KMS-11 (cell line): ENCODE results near the gene NTNG2.

Experiments
- H2AFZ ChIP-seq: fragments of 200-600 bp; sonication (generic); 2 replicates; pipeline ENCODE4 v1.6.1; 2016; ENCODE audit warnings: antibody characterized with exemption, mixed run types, low read depth
- H3K27ac ChIP-seq: fragments of 200-600 bp; sonication (generic); 2 replicates; pipeline ENCODE4 v1.6.1; 2016; ENCODE audit warnings: mild to moderate bottlenecking, mixed run types
- H3K27me3 ChIP-seq: fragments of 200-600 bp; sonication (generic); 2 replicates; pipeline ENCODE4 v1.6.1; 2017; ENCODE audit warnings: mild to moderate bottlenecking, low read depth, mixed run types, moderate library complexity; ENCODE audit not compliant: insufficient read depth
- H3K36me3 ChIP-seq: fragments of 200-600 bp; sonication (generic); 2 replicates; pipeline ENCODE4 v1.6.1; 2017; ENCODE audit warnings: mild to moderate bottlenecking, mixed run types; ENCODE audit not compliant: insufficient read depth
- H3K4me1 ChIP-seq: fragments of 200-600 bp; sonication (generic); 2 replicates; pipeline ENCODE4 v1.6.1; 2016; ENCODE audit warnings: mild to moderate bottlenecking, low read depth, mixed run types; ENCODE audit not compliant: poor library complexity, severe bottlenecking
- H3K4me2 ChIP-seq: fragments of 200-600 bp; sonication (generic); 2 replicates; pipeline ENCODE4 v1.7.0; 2016; ENCODE audit warnings: mild to moderate bottlenecking, mixed run types
- H3K4me3 ChIP-seq: fragments of 200-600 bp; sonication (generic); IDR thresholded peaks from 2 replicates; pipeline ENCODE4 v1.6.1; 2017; ENCODE audit warnings: low read depth, low read length, mixed read lengths; ENCODE audit not compliant: insufficient read depth
- H3K79me2 ChIP-seq: fragments of 200-600 bp; sonication (generic); 2 replicates; pipeline ENCODE4 v1.6.1; 2016; ENCODE audit warnings: low read depth, mixed run types; ENCODE audit not compliant: insufficient read depth
- H3K9ac ChIP-seq: fragments of 200-600 bp; sonication (generic); 2 replicates; pipeline ENCODE4 v1.6.1; 2016; ENCODE audit warnings: mild to moderate bottlenecking, mixed run types
- H4K20me1 ChIP-seq: fragments of 200-600 bp; sonication (generic); 2 replicates; pipeline ENCODE4 v1.6.1; 2016; ENCODE audit warnings: mild to moderate bottlenecking, mixed run types; ENCODE audit not compliant: insufficient read depth
- CTCF ChIP-seq: fragments of 200-600 bp; sonication (generic); conservative IDR thresholded peaks from 2 replicates; pipeline ENCODE4 v1.6.1; 2017; ENCODE audit warnings: low read depth, mild to moderate bottlenecking, antibody characterized with exemption, low read length, moderate library complexity, mixed read lengths

The NTNG2 gene

GRCh38 chr9:132136151-132136780 is 25.6 kb upstream of the NTNG2 start:
- H3K27ac ChIP-seq, result no peak overlapping the region
- no peak overlapping the region for H2AFZ ChIP-seq
- H3K36me3 ChIP-seq, result no peaks in the 10 kb centered on the region
- no peaks in the 10 kb centered on the region for H3K4me1 ChIP-seq
- no peaks in the 10 kb centered on the region for H4K20me1 ChIP-seq
- peaks cover 88% of the 10 kb centered on the region for H3K27me3 ChIP-seq
- no peak overlapping the region for H3K9ac ChIP-seq
- H3K4me3 ChIP-seq, result no peak overlapping the region
- TF ChIP-seq CTCF, result no peak
- no peak overlapping the region for H3K4me2 ChIP-seq
- no peaks in the 10 kb centered on the region for H3K79me2 ChIP-seq

GRCh38 chr9:132141344-132141947 is 20.4 kb upstream of the NTNG2 start:
- peaks cover 58% of the 10 kb centered on the region for H3K27me3 ChIP-seq
- H3K9ac ChIP-seq, result no peak overlapping the region
- H2AFZ ChIP-seq, result no peak overlapping the region

GRCh38 chr9:132141948-132142594 is 19.8 kb upstream of the NTNG2 start:
- H3K27me3 ChIP-seq, result peaks cover 58% of the 10 kb centered on the region
- H4K20me1 ChIP-seq, result no peaks in the 10 kb centered on the region
- H2AFZ ChIP-seq, result no peak overlapping the region
- H3K27ac ChIP-seq, result no peak overlapping the region
- no peaks in the 10 kb centered on the region for H3K79me2 ChIP-seq
- H3K9ac ChIP-seq, result no peak overlapping the region
- H3K4me3 ChIP-seq, result no peak overlapping the region
- TF ChIP-seq CTCF, result no peak
- H3K4me2 ChIP-seq, result no peak overlapping the region
- H3K36me3 ChIP-seq, result no peaks in the 10 kb centered on the region
- H3K4me1 ChIP-seq, result no peaks in the 10 kb centered on the region

More at GRCh38 chr9:132141344-132141947, 20.4 kb upstream of the NTNG2 start:
- Histone ChIP-seq H3K4me3 (no peak overlapping the region), H4K20me1 (no peaks in the 10 kb centered on the region), H3K4me2 (no peak overlapping the region), H3K4me1 (no peaks in the 10 kb centered on the region), H3K79me2 (no peaks in the 10 kb centered on the region), H3K27ac (no peak overlapping the region), H3K36me3 (no peaks in the 10 kb centered on the region)
- TF ChIP-seq CTCF, result no peak

- Histone ChIP-seq H2AFZ (no peak overlapping the region), H3K4me1 (no peaks in the 10 kb centered on the region), H3K9ac (no peak overlapping the region), H3K4me2 (no peak overlapping the region), H3K36me3 (no peaks in the 10 kb centered on the region), H3K27ac (no peak overlapping the region), H3K27me3 (peaks cover 58% of the 10 kb centered on the region), H4K20me1 (no peaks in the 10 kb centered on the region), H3K79me2 (no peaks in the 10 kb centered on the region), H3K4me3 (no peak overlapping the region)
- no peak for TF ChIP-seq CTCF
Measured at GRCh38 chr9:132142924-132143323, 18.9 kb upstream of the NTNG2 start.
